Nephron (organoid): ENCODE results near the gene RAB11FIP3.

Experiments
- H3K27ac Mint-ChIP-seq, 3 experiments: 2 replicates each; pipeline ENCODE4 v1.8.0; 2020; ENCODE audit warnings: mixed read lengths in 3 of 3, mild to moderate bottlenecking in 2 of 3, moderate library complexity in 1 of 3
- H3K27me3 Mint-ChIP-seq: 2 replicates; pipeline ENCODE4 v1.8.0; 2021; ENCODE audit warnings: low read depth, mild to moderate bottlenecking, moderate library complexity, mixed read lengths
- H3K36me3 Mint-ChIP-seq: 2 replicates; pipeline ENCODE4 v1.8.0; 2020; ENCODE audit warnings: low read depth, mixed read lengths
- H3K4me1 Mint-ChIP-seq: 2 replicates; pipeline ENCODE4 v1.8.0; 2020; ENCODE audit warnings: mixed read lengths
- H3K4me3 Mint-ChIP-seq, 3 experiments: 2 replicates each; pipeline ENCODE4 v1.8.0; 2020; ENCODE audit warnings: mild to moderate bottlenecking in 3 of 3, mixed read lengths in 3 of 3, moderate library complexity in 2 of 3
- H3K9me3 Mint-ChIP-seq: 2 replicates; pipeline ENCODE4 v1.8.0; 2020; ENCODE audit warnings: mixed read lengths
- CTCF ChIP-seq, 3 experiments: fragments of 200-600 bp; sonication (generic); IDR thresholded peaks; one replicate each; pipeline ENCODE4 v1.5.0; 2021; ENCODE audit warnings: antibody characterized with exemption in 3 of 3; ENCODE audit not compliant: unreplicated experiment in 3 of 3

Gene RAB11FIP3

GRCh38 chr16:519841-520687 is 94.6 kb downstream of the RAB11FIP3 start:
- H3K27me3 Mint-ChIP-seq: no peaks in the 10 kb centered on the region
- H3K27ac Mint-ChIP-seq: no peak overlapping the region
- no peaks in the 10 kb centered on the region for H3K4me1 Mint-ChIP-seq
- H3K9me3 Mint-ChIP-seq: no peaks in the 10 kb centered on the region
- no peak for TF ChIP-seq CTCF (IDR thresholded peaks at IDR 0.05; ENCODE audit: unreplicated experiment in 3 of 3)
- peaks cover 25% of the 10 kb centered on the region for H3K36me3 Mint-ChIP-seq
- no peak overlapping the region for H3K4me3 Mint-ChIP-seq

DNA sequence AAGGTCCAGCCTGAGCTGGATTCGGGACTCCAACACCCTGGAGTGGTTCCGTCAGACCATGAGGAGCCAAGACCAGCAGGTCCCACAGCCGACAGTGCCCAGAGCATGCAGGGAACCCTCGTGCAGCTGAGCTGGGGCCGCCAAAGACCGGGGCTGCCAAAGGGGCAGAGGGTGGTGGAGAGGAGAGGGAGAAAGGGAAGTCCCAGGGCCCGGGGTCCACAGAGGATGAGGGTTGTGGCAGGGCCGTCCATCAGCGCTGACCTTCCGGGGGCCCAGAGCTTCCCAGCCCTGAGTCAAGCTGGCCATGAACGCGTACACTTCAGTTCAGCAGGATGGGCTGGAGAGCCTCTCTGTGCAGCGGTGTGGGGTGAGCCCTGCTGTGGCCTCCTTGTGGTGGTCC is 95.4 kb downstream of the RAB11FIP3 start:
- Mint-ChIP-seq H3K4me3 (no peak overlapping the region), H3K9me3 (no peaks in the 10 kb centered on the region), H3K4me1 (peaks cover 6% of the 10 kb centered on the region), H3K27ac (no peak overlapping the region), H3K36me3 (peaks cover 25% of the 10 kb centered on the region), H3K27me3 (no peaks in the 10 kb centered on the region)
- TF ChIP-seq CTCF (IDR thresholded peaks at IDR 0.05; ENCODE audit: unreplicated experiment in 3 of 3): no peak

GRCh38 chr16:521381-522210 is 96.1 kb downstream of the RAB11FIP3 start:
- Mint-ChIP-seq H3K27me3 (no peaks in the 10 kb centered on the region), H3K4me3 (no peak overlapping the region), H3K27ac (no peak overlapping the region), H3K4me1 (peaks cover 10% of the 10 kb centered on the region), H3K9me3 (no peaks in the 10 kb centered on the region), H3K36me3 (peaks cover 21% of the 10 kb centered on the region)
- TF ChIP-seq CTCF (IDR thresholded peaks at IDR 0.05; ENCODE audit: unreplicated experiment in 3 of 3): no peak

GRCh38 chr16:522320-523096 is 97.1 kb downstream of the RAB11FIP3 start:
- Mint-ChIP-seq H3K27me3 (no peaks in the 10 kb centered on the region), H3K4me1 (peaks cover 12% of the 10 kb centered on the region), H3K36me3 (peaks cover 17% of the 10 kb centered on the region), H3K4me3 (peak overlapping the region in 2 of 3 experiments; percentile 62 to 77), H3K9me3 (no peaks in the 10 kb centered on the region), H3K27ac (no peak overlapping the region)
- no peak for TF ChIP-seq CTCF (IDR thresholded peaks at IDR 0.05; ENCODE audit: unreplicated experiment in 3 of 3)

GRCh38 chr16:523097-523741 is 97.8 kb downstream of the RAB11FIP3 start:
- H3K4me1 Mint-ChIP-seq: peaks cover 12% of the 10 kb centered on the region
- no peak for TF ChIP-seq CTCF (IDR thresholded peaks at IDR 0.05; ENCODE audit: unreplicated experiment in 3 of 3)

More at GRCh38 chr16:523097-523741, 97.8 kb downstream of the RAB11FIP3 start:
- Mint-ChIP-seq H3K36me3 (peaks cover 17% of the 10 kb centered on the region), H3K9me3 (no peaks in the 10 kb centered on the region), H3K27me3 (no peaks in the 10 kb centered on the region), H3K27ac (no peak overlapping the region), H3K4me3 (peak overlapping the region in 2 of 3 experiments; percentile 62 to 77)
